Suppressor macrophage treated with lipopolysaccharide for 4 hours (primary cell): ENCODE data around the gene RFPL3.
A peak's percentile ranks its signal among the peaks of the same experiment; 100 is the strongest.
"Not testable (repeated sequence)": the region's sequence is repeated elsewhere in the genome, so short reads cannot be mapped to it uniquely, and the experiment has no call there.

ENCODE experiments used
- DNase-seq: peaks from one replicate; pipeline ENCODE4 v3.0.0-alpha.2; 2020

RFPL3 gene

DNA sequence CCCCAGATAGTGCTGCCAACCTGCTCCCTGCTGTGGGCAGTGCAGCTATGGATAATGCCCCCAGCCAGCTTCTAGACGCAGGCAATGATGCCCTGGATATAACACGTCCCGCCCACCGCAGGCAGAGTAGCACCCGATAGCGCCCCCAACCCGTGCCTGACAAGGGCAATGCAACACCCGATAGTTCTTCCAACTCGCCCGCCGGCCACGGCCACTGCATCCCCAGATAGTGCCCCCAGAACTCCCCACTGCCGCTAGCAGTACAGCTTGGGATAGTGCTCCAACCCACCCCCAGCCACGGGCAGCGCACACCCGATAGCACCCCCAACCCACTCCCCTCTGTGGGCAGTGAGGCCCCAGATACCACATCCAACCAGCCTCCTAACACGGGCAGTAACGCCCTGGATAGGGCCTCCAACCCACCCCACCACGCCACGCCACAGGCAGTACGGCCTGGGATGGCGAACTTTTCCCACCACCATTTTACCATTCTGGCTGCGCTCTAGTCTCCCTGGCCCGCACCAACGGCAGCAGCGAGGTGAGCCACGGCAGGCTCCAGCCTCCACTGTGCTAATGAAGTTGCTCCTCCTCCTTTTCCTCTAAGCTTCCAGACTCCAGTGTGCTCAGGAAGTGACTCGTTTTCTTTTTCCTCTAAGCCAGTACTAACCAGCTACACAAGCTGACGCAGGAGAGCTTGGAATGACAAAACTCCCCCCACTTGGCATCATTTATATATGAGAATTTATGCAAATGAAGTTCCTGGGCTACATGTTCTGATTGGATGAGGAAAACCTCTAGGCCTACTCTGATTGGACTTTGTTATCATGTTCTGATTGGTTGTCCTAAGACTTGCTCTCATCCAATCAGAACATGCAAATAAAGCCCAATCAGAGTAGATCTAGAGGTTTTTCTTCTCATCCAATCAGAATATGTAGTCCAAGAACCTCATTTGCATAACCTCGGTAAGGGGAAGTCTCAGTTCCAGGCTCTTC is 3.0 kb upstream of the RFPL3 start:
- DNase-seq: peak; percentile 5

DNA sequence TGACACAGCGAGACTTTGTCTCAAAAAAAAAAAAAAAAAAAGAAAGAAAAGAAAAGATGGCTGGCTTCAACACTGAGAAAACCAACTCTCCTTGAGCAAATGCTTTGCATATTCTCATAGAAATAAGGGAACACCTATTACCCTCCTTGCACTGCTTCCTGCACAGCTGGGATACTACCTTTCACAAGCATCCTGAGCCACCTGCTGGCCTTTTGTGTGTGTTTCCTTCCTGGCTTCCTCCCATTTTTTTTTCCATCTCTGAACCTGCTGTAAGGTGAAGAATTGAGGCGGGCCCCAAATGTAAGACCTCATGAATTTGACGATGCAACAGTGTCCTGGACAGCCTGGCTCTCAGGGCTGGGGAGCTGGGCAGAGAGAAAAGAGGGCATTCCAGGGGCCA is 1.9 kb upstream of the RFPL3 start:
- no peak for DNase-seq

- not testable (repeated sequence) for DNase-seq
Measured at GRCh38 chr22:32360096-32360495, 2.4 kb downstream of the RFPL3 start.

- DNase-seq: no peak
Measured at GRCh38 chr22:32361257-32361656, 3.6 kb downstream of the RFPL3 start.

- no peak for DNase-seq
Measured at GRCh38 chr22:32364210-32364609, 6.5 kb downstream of the RFPL3 start.

DNA sequence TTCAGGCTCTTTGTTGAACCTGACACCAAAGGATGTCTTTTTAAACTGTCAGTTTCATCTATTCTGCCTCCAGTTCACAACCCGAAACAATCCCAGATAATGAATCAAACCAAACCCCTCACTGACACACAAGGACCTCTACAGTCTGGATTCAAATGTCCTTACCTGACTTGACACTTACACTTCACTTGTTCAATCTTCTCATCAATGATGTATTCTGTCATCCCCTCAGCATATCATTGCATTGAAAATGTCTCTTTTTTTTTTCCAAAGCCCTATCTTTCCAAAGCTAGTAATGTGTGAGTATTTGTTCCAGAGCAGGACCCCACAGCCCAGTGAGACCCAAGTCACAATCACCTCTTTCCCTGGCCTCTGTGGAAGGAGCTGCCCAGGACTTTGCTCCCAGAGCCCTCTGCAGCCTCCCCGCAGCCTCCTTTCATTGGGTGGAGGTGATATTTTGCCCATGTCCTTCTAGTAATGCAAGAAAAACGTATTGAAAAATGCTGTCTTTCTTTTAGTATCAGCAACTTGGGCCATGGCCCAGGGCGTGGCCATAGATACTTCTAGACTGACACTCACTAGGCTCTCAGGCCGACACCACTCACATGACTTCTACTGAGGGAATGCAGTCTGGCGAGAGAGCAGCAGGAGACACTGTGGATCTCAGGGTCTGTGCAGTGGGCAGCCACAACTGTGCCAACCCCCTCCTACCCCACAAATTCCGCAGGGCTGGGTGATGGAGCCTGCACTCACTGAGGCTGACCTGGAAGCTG is 18.2 kb downstream of the RFPL3 start:
- DNase-seq: no peak

DNA sequence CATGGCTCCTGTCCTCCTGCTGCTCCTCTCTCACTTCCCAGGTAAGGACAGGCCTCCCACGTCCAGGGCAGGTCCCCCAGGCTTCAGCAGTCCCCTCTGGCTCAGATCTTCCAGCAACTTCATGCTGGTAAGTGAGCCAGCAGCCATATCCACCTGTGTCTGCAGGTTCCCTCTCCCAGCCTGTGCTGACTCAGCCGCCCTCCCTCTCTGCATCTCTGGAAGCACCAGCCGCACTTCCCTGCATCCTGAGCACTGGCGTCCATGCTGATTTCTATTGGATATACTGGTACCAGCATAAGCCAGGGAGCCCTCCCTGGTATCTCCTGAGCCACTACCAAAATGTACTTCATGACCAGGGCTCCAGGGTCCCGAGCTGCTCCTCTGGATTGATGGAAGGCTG is 19.0 kb downstream of the RFPL3 start:
- DNase-seq: no peak

DNA sequence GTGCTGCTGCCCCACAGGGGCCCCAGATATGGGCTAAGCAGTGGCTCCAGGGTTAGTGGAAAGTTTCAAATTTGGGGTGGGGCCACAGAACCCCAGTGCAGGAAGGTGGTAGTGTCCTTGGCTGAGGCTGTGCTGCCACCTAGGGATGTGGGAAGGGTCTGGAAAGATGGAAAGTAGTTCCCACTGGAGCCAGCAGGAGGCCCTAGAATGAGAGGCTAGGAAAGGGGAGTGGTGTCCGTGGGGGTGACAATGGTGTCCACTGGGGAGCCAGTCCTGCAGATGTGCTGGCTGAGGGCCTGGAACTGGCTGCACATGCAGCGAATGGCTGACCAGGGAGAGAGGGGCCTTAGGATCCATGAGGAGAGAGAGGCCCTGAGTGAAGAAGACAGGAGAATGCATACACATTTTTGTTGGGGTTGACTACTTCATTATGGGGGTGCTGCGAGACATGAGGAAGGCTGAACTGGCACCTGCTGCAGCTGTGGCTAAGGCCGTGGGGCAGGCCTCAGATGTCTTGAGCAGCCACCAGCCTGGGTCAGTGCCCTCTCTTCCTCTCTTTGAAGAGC is 21.1 kb downstream of the RFPL3 start:
- DNase-seq: peak; percentile 42

DNA sequence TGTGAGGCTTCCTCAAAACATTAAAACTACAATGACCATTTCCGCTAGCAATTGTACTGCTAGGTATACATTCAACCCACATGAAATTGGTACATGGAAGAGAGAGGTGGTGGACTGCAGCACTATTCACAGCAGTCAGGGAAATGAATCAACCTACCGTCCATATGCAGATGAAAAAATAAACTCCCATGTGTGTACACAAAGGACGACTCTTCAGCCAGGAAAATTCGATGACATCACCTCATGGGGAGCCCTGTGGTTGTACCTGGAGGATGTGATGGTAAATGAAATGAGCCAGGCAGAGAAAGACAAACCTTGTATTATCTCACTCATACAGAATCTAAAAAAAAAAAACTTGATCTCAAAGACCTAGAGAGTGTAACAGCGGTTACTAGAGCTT is 23.3 kb downstream of the RFPL3 start:
- no peak for DNase-seq

DNA sequence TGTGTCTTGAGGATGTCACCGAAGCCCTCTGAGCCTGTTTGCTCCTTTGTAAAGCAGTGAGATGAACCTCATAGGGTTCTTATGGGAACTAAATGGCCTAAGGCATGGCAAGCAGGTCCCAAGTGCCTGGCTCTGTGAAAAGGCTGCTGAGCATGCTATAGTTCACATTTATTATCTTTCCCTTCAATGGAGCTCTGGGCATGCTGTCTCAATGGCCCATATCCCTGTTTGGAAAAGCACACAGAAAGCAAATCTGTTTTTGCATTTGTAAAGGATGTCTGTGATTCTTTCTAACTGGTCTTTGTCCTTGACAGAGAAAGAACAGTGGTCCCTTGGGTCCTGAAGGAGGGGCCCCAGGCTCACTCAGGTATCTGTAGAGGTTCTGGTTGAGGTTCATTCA is 28.0 kb downstream of the RFPL3 start:
- DNase-seq: no peak

DNA sequence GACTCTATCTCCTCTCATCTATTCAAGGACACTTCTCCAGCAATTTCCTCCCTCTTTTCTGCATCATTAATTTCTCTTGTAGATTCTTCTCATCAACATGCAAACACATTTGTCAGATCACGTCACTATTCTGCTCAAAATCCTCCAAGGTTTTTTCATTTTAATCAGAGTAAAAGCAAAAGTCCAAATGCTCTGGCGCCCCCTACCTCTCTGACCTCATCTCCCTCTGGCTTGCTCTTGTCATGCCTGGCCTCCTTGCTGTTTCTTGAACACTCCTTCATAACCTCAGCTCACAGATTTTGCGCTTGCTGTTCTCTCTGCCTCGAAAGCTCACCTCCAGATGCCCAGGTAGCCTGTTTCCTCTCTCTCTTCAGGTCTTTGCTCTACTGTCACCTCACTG is 32.0 kb downstream of the RFPL3 start:
- peak; percentile 28 for DNase-seq

- no peak for DNase-seq
Measured at GRCh38 chr22:32395107-32395506, 37.4 kb downstream of the RFPL3 start.

- no peak for DNase-seq
Measured at GRCh38 chr22:32396255-32396654, 38.6 kb downstream of the RFPL3 start.

DNA sequence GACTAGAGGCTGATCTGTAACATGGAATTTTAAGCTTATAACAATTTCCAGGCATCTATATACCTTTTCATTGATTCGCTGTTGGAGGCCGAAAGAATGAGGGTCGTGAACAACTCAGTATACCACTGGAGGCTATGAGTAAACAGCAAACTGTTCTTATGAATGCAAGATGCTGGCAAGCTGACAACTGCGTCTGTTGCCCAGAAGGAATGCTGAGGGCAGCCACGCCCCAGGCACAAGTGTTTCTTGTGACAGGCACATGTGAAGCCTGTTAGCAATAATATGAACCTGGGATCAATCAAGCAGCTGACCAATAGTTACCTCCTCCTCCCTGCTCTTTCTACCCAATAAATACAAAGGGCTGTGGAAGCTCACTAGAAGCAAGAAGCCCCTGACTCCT is 39.1 kb downstream of the RFPL3 start:
- no peak for DNase-seq

GRCh38 chr22:32401486-32401885 is 43.8 kb downstream of the RFPL3 start:
- DNase-seq: no peak

DNA sequence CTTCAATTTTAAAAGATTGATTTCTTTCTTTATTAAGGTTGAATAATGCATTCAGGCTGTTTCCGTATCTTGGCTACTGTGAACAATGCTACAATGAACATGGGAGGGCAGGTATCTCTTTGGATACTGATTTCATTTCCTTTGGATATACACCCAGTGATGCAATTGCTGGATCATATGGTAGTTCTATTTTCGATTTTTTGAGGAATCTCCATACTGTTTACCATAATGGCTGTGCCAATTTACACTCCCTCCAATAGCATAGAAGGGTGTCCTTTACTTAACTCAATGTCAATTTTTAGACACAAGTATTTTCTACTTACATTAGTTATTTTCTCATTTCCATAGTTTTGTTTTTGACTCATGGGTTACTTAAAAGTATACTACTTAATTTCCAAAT is 46.4 kb downstream of the RFPL3 start:
- DNase-seq: no peak

GRCh38 chr22:32407312-32407711 is 49.6 kb downstream of the RFPL3 start:
- DNase-seq: peak; percentile 86

DNA sequence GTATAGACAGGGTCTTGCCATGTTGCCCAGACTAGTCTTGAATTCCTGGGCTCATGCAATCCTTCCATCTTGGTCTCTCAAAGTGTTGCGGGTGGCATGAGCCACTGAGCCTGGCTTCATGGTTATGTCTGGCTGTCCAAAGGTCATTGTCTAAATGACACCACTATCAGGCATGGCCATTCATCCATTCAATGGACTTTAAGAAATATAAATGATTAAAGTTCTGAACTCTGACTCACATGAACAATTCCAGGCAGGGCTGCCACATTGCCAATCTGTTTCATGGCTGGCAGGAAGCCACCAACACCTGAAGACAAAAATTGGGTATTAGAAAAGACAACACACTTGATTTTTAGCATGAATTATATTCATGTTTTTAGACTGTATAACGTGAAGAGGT is 50.3 kb downstream of the RFPL3 start:
- no peak for DNase-seq

DNA sequence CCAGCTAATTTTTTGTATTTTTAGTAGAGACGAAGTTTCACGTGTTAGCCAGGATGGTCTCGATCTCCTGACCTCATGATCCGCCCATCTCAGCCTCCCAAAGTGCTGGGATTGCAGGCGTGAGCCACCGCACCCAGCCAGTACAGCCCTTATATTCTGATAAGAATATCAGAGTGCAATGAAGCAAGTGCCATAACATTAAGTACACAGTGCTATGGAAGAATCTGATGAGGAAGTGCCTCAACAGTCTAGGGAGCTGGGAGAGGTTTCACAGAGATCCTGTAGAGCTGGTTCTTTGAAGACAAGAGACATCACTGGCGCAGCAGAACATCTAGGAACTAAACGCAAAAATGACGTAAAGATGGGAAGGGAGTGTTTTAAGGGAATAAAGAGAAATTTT is 52.3 kb downstream of the RFPL3 start:
- no peak for DNase-seq

GRCh38 chr22:32410459-32410858 is 52.8 kb downstream of the RFPL3 start:
- DNase-seq: no peak
